Measurements from ENCODE around the gene ETF1. TPM values are rescaled to one million over a fixed set of nuclear protein-coding genes. Genes with fewer than 3 reads are reported as not detected.

ETF1 gene
- total and polyA plus RNA-seq, 9 of the 15 experiments (the other 6 are each of a cell fraction or from before 2014, with no cell fraction given), result 53.7 to 209 (median 164) TPM

DNA sequence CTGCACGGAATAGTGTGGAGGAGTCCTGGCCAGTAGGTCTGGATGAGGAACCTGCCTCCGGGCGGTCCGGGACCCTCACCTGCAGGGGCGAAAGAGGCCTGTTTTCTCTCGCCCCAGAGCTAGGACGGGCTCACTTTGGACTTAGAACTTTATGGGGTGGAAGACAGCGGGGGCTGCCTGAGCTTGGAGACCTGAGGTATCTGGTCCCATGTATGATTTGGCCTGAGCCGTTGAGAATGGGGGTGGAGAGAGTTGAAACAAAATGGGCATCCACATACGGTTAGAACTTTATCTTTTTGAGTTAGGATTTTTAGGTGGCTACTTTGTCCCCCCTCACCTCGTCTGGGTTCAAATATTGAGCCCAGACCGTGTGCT is 681 bp upstream of the ETF1 start (continued):
- no peak for TF ChIP-seq TAF9B (IDR thresholded peaks at IDR 0.05; ENCODE audit: partially characterized antibody)
- TF ChIP-seq ARID4B (CRISPR knock-in tag; IDR thresholded peaks at IDR 0.05), result no peak
- no peak for TF ChIP-seq SMARCC2 (IDR thresholded peaks at IDR 0.05; ENCODE audit: low read depth)
- TF ChIP-seq PKNOX1 (IDR thresholded peaks at IDR 0.05), result no peak
- TF ChIP-seq SRSF7 (optimal IDR thresholded peaks at IDR 0.05; ENCODE audit: low read depth, low read length), result no peak
- TF ChIP-seq, protein P1, sequence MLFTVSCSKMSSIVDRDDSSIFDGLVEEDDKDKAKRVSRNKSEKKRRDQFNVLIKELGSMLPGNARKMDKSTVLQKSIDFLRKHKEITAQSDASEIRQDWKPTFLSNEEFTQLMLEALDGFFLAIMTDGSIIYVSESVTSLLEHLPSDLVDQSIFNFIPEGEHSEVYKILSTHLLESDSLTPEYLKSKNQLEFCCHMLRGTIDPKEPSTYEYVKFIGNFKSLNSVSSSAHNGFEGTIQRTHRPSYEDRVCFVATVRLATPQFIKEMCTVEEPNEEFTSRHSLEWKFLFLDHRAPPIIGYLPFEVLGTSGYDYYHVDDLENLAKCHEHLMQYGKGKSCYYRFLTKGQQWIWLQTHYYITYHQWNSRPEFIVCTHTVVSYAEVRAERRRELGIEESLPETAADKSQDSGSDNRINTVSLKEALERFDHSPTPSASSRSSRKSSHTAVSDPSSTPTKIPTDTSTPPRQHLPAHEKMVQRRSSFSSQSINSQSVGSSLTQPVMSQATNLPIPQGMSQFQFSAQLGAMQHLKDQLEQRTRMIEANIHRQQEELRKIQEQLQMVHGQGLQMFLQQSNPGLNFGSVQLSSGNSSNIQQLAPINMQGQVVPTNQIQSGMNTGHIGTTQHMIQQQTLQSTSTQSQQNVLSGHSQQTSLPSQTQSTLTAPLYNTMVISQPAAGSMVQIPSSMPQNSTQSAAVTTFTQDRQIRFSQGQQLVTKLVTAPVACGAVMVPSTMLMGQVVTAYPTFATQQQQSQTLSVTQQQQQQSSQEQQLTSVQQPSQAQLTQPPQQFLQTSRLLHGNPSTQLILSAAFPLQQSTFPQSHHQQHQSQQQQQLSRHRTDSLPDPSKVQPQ (CRISPR knock-in tag; IDR thresholded peaks at IDR 0.05; ENCODE audit: borderline replicate concordance), result no peak
- TF ChIP-seq ZBTB17 (CRISPR knock-in tag; IDR thresholded peaks at IDR 0.05), result 0 out of 2 replicates have a peak, but pooled peaks have one; percentile 56
- no peak for TF ChIP-seq GATAD2B (IDR thresholded peaks at IDR 0.05; ENCODE audit: borderline replicate concordance)
- TF ChIP-seq TEAD2 (tag; IDR thresholded peaks at IDR 0.05), result no peak
- no peak for TF ChIP-seq WHSC1 (IDR thresholded peaks at IDR 0.05; ENCODE audit: low read length)
- TF ChIP-seq RBBP5 (IDR thresholded peaks at IDR 0.05; ENCODE audit: borderline replicate concordance, insufficient read depth, low read length, poor library complexity, severe bottlenecking), result no peak
- TF ChIP-seq TAF7 (tag; IDR thresholded peaks at IDR 0.05), result no peak; the same call in 1 of the 2 replicates
- TF ChIP-seq HNRNPL (IDR thresholded peaks at IDR 0.05; ENCODE audit: low read depth, low read length), result no peak
- no peak for TF ChIP-seq JUNB (CRISPR knock-in tag; conservative IDR thresholded peaks at IDR 0.05)
- TF ChIP-seq POLR2B (IDR thresholded peaks at IDR 0.05; ENCODE audit: low read depth, partially characterized antibody), result no peak
- peak; percentile 18 for TF ChIP-seq KDM5B (IDR thresholded peaks at IDR 0.05; ENCODE audit: insufficient replicate concordance, low read depth, low read length)
- no peak for TF ChIP-seq ZC3H11A (IDR thresholded peaks at IDR 0.05; ENCODE audit: low read depth, low read length)
